GM18873 (cell line): ENCODE results near the gene POLR3C.
"Not testable (repeated sequence)": the region's sequence is repeated elsewhere in the genome, so short reads cannot be mapped to it uniquely, and the experiment has no call there.

ENCODE experiments used
- ATAC-seq: cut with Tn5 transposase; IDR thresholded peaks from one replicate; pipeline ENCODE4 v1.9.1; 2021; ENCODE audit warnings: mild to moderate bottlenecking, moderate library complexity, moderate number of reproducible peaks; ENCODE audit not compliant: unreplicated experiment, low FRiP score

Gene POLR3C, protein sequence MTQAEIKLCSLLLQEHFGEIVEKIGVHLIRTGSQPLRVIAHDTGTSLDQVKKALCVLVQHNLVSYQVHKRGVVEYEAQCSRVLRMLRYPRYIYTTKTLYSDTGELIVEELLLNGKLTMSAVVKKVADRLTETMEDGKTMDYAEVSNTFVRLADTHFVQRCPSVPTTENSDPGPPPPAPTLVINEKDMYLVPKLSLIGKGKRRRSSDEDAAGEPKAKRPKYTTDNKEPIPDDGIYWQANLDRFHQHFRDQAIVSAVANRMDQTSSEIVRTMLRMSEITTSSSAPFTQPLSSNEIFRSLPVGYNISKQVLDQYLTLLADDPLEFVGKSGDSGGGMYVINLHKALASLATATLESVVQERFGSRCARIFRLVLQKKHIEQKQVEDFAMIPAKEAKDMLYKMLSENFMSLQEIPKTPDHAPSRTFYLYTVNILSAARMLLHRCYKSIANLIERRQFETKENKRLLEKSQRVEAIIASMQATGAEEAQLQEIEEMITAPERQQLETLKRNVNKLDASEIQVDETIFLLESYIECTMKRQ

DNA sequence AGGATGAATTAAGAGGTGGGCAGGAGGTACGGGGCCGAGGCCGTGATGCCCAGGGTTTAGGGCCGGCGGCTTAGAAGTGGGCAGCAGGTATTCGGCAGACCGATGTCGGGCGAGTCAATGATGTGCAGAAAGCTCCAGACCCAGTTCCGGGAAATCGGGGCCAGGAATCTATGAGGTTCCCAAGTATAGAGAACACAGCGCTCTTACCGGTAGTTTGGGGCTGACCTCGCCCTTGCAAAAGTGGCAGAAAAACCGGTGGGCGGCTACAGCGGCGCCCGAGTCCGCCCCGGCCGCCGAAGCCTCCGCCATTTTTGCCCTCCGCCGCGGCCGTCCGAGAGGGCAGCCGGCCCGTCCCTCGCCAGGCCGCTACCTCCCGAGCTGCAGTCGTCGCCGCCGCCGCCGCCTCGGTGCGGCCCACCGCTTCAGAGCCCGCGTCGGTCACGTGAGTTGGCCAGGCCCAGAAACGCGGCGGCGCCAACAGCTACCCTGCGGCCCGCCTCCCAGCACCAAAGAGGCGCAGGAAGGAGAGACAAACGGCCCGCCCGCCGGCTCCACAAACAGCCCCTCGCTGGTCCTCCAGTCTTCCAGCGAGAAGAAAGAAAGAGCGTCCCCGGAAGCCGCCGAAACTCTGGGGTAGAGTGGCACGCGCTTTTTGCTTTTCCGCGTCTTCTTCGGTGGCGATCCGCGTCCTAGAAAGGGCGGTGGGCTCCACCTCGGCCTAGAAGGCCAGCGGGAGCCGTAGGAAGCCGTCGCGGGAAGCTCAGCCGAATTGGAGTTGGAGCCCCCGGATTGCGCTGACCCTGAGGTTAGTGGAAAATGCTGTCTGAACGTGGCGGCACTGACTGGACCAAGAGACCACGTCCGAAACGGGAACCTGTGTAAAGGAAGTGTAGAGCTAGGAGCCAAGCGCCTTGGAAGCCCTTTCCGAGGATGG lies at the start of gene POLR3C, which contains the start of gene RNF115:
Gene POLR3C (plus strand): TSS at position 636 of the 934 bp plus-strand sequence. CDS start 1,577 bp downstream, outside the sequence.
Gene RNF115 (minus strand): TSS at position 531 of the 934 bp plus-strand sequence. CDS start 222 bp downstream, at position 309.
- ATAC-seq = peak; percentile 76

DNA sequence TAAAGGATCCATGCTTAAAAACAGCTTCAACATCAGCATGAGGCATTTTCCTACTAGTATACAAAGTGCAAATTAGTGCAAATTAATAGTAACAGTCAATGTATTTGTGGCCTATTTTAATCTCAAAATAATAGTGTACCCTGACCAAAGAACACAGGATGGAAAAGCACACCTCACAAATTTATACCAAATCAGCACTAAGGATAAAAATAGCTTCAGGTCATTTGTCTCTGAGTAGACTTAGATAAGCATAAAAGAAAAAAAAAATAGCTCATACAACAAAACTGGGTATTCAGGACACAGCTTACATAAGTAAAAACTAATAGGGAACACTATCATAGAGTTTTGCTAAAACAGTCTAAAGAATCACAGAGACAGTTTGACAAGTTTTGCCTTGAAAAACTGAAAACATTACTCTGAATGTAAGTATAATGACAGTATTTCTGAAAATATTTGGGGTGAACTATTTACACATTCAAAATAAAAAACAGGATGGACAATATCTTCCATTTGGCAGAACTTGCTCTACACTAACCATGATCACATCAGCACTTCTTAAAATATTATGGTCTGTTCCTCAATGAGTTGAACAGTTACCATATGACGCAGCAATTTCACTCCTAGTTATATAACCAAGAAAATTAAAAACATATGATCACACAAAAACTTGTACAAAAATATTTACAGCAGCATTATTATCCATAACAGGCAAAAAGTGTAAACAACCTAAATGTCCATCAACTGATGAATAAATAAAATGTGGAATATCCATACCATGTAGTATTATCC lies 46.4 kb upstream of the POLR3C start:
- ATAC-seq = no peak

DNA sequence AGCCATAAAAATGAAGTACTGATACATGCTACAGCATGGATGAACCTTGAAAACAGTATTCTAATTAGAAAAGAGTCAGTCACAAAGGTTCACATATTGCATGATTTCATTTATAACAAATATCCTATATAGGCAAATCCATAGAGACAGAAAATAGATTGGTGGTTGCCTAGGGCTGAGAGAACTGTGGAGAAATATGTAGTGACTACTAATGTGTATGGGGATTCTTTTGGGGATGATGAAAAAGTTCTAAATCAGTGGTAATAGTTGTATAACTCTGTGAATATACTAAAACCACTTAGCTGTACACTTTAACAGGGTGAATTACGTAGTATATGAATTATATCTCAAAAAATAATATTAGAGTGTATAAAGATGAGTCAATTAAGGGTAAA lies 45.9 kb upstream of the POLR3C start:
- no peak for ATAC-seq

DNA sequence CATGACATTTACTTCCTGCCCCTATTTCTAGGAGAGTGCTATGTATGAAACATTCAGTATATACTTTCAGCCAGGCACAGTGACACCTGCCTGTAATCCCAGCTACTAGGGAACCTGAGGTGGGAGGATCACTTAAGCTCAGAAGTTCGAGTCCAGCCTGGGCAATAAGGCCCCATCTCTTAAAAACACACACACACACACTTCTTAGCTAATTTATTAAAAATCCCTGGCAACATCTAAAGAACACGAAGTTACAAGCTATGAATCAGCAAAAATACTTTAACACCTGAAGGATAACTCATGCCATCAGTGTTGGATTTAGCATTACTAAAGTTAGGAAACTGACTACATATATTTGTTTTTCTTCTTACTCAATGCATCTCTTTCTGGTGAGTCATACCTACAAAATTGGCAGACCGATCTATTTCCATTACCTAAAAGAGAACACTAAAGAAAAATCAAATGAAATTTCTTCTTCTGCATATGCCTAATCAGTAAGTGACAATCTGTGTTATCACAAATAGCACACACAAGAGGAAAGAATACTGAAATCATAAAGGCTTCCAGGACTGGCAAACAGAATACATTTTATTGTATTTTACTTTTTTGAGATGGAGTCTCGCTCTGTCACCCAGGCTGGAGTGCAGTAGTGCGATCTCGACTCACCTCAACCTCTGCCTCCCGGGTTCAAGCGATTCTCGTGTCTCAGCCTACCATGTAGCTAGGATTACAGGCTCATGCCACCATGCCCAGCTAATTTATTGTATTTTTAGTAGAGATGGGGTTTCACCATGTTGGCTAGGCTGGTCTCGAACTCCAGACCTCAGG lies 41.5 kb upstream of the POLR3C start:
- ATAC-seq = no peak

DNA sequence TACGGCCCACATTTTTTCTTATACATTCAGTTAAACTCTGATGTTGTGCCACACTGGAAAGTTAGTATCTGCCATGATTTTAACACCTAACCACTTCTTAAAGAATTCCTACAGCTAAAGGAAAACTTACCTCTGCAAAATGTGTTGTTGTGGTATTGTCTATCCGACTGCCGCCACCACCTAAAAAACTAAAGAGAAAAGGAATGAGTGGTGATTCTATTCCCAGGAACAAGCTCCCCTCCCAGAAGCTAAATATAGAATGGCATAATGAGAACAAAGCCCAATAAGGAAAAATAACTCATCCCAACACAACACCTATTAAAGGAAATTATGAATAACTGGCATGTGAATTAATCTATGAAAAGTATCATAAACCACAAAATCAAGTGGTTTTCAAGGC lies 39.6 kb upstream of the POLR3C start:
- no peak for ATAC-seq

DNA sequence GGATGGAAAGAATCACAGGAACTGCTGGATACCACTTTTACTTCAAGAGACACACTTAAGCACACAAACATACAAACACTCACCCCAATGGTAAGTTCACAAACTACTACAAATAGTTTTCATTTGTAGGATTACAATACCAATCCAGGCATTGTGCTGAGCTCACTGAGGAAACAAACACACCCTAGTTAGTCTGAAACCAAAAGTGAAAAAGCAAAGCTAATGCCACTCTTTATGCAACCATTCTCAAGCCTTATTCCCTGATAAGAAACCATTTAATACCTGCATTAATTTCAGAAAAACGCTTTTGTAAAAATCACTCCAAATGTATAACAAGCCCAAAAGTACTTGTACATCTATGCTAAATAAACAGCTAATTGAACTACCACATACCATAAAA lies 38.5 kb upstream of the POLR3C start:
- ATAC-seq = no peak

DNA sequence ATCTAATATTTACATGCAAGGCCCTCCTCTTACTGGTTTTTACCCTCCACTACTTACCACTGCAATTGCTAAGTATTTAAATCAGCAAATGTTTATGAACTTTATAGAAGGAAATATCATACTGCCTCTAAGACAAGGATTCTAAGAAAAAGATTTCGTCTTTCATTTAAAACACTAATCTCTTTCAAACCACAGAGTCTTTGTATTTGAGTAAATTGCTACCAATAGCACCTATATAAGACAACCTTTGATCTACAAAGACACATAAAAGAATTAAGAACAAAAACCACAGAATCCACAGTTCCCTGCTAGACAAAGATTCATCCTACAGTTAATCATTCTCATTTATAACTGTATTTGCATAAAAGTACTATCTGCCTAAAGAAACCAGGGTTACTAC lies 37.7 kb upstream of the POLR3C start:
- no peak for ATAC-seq

DNA sequence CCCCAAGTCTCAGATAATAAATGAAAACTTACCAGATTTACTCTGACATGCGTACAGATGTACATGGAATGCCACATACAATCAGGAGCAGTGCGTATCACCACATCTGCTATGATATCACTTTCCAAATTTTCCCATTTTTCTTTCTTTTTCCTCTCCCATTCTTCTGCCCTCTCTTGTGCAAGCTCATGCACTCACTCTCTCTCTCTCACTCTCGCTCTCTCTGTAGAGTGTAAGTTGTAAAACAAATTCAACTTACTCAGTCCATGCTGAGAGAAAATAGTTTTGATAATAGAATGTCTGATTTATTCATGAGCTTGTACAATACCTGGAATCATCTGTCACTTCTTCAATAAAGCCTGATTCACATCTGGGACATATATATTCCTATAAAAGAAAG lies 35.4 kb upstream of the POLR3C start:
- ATAC-seq = no peak

DNA sequence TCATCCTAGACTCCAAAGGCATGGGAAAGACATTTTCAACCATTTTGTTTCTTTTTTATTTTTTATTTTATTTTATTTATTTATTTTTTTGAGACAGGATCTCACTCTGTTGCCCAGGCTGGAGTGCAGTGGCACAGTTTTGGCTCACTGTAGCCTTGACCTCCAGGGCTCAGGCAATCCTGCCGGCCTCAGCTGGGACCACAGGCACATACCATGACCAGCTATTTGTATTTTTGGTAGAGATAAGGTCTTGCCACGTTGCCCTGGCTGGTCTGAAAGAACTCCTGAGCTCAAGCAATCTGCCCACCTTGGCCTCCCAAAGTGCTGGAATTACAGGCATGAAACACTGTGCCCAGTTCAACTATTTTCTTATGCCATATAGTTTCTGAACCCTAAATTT lies 32.1 kb upstream of the POLR3C start:
- ATAC-seq = not testable (repeated sequence)

DNA sequence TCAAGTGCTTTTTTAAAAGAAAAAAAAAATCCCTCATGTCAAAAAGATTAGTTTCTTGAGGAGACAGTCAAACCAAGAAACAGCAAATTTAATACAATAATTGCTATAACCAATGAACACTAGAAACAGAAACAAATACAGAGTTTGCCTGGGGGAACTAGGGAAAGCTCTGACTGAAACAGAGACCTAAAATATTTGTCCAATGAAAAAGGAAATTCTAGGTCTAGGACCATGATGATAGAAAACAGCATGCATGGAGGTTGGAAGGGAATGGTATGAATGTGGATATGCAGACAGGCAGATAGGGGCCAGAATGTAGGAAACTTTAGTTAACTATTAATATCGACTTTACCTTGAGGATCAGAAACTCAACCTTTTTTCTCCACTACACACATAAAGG lies 31.5 kb upstream of the POLR3C start:
- no peak for ATAC-seq

DNA sequence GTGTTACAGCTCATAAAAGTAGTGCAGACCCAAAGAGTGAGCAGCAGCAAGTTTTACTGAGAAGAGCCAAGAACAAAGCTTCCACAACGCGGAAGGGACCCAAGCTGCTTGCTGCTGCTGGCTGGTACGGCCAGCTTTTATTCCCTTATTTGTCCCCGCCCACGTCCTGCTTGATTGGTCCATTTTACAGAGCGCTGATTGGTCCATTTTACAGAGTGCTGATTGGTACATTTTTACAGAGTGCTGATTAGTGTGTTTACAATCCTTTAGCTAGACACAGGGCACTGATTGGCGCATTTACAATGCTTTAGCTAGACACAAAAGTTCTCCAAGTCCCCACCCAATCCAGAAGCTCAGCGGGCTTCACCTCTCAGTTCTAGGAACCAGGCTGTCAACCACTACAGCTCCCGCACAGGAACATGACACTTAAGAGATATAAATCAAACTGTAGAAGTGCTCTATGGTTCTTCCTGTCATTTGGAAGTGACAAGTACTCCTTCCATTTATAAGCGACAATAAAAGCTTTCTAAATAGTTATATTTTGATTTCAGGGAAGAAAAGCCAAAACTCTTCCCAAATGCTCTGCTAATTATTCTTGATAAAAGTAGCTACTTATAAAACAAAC lies 28.6 kb upstream of the POLR3C start:
- no peak for ATAC-seq

DNA sequence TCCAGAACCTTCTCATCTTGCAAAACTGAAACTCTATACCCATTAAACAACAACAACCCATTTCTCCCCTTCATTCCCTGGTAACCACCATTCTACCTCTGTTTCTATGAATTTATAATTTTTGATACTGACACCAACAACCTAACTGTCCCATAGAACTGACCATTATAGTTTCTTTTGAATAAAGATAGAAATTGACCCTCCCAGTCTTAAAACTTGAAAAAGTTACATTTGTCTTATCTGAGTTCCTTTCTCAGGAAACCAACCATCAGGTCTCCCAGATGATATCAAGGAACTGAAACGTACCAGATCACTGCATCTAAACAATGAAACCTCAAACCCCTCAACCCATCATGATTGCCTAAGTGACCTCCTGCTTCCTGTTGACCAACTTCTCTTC lies 27.2 kb upstream of the POLR3C start:
- no peak for ATAC-seq

DNA sequence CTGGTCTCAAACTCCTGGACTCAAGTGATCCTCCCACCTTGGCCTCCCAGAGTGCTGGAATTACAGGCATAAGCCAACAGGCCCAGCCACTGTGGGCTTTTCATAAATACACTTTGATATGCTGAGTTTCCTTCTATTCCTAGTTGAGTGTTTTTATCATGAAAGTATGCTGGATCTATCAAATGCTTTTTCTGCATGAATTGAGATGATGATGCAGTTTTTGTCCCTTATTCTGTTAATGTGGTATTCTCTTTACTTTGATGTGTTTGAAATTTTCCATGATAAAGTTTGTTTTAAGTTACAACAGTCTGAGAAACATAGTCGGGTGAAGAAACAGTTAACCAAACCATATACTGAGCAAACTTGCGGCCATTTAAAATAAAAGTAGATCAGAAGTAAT lies 24.2 kb upstream of the POLR3C start:
- ATAC-seq = no peak

DNA sequence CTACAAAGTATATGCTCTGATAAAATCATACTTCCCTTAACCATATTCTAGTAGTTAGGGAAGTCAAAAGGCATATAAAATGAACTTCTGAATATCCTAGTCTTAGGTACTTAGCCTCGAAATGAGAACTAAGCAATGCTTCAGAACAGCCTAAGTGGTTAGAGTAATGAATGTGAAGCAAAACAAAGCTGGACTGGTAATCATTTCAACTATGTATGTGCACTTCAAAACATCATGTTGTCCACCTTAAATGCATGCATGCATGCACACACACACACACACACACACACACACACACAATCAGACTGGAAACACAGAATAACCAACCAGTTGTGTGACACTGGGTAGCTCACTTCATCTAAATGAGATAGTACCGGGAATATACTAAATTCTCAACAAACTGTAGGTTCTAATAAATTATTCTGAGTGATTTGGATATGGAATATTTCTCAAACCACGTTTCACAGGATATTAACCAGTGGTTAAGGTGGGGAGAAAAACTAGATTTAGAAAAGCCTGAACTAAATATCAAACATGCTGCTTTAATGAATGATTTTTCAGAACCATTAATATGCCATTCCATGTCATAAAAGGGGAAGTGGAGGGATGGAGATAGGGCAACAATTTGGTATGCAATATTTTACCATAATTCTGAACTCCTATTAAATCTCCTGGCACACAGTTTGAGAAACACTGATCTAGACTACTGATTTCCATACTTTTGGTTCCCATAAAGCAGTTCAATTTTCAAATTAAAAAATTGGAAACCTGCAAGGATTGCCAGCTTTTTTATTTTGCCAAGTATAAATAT lies 19.6 kb upstream of the POLR3C start:
- ATAC-seq = no peak

DNA sequence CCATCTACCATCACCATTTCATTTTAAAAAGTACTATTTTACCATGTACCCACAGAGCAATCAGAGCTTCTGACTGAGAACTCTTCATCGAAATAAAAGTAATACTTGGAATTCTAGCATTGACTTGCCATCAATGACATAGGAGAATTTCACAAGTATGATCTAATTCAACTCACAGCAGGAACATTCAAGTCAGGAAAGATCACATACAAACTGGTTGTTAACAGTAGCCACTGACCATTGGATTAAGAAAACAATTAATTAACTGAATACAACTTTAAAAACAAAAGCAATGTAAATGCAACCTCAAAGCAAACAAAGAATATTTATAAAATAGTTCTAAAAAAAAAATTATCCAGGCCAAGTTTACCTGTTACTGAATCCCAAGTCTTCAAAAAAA lies 18.9 kb upstream of the POLR3C start:
- no peak for ATAC-seq

DNA sequence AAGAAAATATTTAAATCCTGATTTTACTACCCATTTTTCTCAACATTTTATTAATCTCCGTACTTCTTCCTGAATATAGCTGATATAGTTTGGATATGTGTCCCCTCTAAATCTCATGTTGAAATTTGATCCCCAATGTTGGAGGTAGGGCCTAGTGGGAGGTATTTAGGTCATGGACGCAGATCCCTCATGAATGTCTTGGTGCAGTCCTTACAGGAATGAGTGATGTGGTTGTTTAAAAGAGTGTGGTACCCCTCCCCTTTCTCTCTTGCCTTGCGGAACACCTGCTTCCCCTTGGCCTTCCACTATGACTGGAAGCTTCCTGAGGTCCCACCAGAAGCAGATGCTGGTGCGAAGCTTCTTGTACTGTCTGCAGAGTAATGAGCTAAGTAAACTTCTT lies 17.6 kb upstream of the POLR3C start:
- ATAC-seq = no peak

DNA sequence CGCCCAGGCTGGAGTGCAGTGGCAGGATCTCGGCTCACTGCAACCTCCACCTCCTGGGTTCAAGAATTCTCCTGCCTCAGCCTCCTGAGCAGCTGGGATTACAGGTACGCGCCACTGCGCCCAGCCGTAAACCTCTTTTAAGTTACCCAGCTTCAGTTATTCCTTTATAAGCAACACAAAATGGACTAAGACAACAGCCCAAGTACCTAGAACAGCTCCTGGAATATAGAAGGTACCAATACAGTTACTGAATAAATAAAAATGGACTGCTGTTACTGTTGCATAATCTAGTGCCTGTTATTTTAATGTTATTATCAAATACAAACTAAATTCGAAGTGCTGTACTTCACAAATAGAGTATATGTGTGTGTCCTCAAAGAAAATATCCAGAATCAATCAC lies 17.2 kb upstream of the POLR3C start:
- no peak for ATAC-seq
